Gastroesophageal sphincter (tissue), 4 donors: Measurements from ENCODE around the gene MUC20. TPM values are rescaled to one million over a fixed set of nuclear protein-coding genes. Genes with fewer than 3 reads are reported as not detected.
"Not testable (repeated sequence)": the region's sequence is repeated elsewhere in the genome, so short reads cannot be mapped to it uniquely, and the experiment has no call there.

Experiments used
- ATAC-seq: fragments of 150-250 bp; one replicate; pipeline ENCODE4 v1.9.1; 2016; ENCODE audit warnings: mild to moderate bottlenecking, moderate library complexity
- H3K27ac ChIP-seq, 4 donors: fragments of 200-600 bp; sonication (generic) in 3 of 4; 1 replicate in 3 of 4; 2 replicates in 1 of 4; pipeline ENCODE4 v1.5.1; 2016 to 2019
- H3K27me3 ChIP-seq: fragments of 200-600 bp; sonication (generic); one replicate; pipeline ENCODE4 v1.5.1; 2019
- H3K36me3 ChIP-seq, 2 donors: fragments of 200-600 bp; sonication (generic); one replicate each; pipeline ENCODE4 v1.5.1; 2019; ENCODE audit warnings: control low read depth in 1 of 2
- H3K4me1 ChIP-seq, 3 donors: fragments of 200-600 bp; sonication (generic); 1 replicate in 2 of 3; 2 replicates in 1 of 3; pipeline ENCODE4 v1.5.1; 2016 to 2019; ENCODE audit warnings: control low read depth in 2 of 3
- H3K4me3 ChIP-seq, 2 donors: fragments of 200-600 bp; sonication (generic); one replicate each; pipeline ENCODE4 v1.5.1; 2019; ENCODE audit warnings: mild to moderate bottlenecking in 1 of 2, moderate library complexity in 1 of 2
- H3K9me3 ChIP-seq, 3 donors: fragments of 200-600 bp; sonication (generic); one replicate each; pipeline ENCODE4 v1.5.1; 2017 to 2019; ENCODE audit warnings: control low read depth in 2 of 3
- WGBS, 2 donors: methylation state at CpG; one replicate each; pipeline ENCODE4 v1.1.5; 2018; ENCODE audit warnings: low coverage in 1 of 2; 5-methylcytosine and 5-hydroxymethylcytosine counted together
- total RNA-seq, 4 donors: library from RNA; depleted of rRNA; stranded (reverse); fragments of >200 nt; gene quantifications; one replicate each; pipeline ENCODE4 v1.1.0, GENCODE V29; 2016

Gene MUC20, protein sequence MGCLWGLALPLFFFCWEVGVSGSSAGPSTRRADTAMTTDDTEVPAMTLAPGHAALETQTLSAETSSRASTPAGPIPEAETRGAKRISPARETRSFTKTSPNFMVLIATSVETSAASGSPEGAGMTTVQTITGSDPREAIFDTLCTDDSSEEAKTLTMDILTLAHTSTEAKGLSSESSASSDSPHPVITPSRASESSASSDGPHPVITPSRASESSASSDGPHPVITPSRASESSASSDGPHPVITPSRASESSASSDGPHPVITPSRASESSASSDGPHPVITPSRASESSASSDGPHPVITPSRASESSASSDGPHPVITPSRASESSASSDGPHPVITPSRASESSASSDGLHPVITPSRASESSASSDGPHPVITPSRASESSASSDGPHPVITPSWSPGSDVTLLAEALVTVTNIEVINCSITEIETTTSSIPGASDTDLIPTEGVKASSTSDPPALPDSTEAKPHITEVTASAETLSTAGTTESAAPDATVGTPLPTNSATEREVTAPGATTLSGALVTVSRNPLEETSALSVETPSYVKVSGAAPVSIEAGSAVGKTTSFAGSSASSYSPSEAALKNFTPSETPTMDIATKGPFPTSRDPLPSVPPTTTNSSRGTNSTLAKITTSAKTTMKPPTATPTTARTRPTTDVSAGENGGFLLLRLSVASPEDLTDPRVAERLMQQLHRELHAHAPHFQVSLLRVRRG
- 1 to 10 TPM; 2.0 to 7.7 (median 4.8) TPM for total RNA-seq

DNA sequence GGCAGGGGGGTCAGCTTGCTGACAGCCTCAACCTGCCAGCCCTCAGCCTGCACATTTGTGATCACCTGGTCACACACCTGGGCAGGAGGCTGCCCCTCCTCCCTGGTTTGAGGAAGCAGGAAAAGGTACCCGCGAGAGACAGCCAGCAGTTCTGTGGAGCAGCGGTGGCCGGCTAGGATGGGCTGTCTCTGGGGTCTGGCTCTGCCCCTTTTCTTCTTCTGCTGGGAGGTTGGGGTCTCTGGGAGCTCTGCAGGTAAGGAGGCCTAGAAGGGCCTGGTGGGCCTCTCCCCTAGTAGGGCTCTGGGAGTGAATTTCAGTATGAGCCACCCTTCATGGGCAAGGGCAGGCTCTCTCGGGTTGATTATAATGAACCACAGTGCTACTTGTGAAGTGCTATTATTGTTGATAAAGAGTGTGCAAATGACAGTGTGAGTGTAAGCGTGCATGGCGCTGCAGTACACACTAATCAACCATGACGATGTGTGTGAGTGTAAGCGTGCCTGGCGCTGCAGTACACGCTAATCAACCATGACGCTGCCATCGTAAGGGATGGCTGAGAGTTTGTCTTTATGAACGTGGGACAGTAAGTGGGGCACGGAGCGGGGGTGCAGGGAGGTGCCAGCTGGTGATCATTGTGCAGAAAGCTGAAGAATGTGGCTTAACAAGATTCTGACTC lies at the start of gene MUC20:
TSS of gene MUC20 (plus strand) at position 148 of the 676 bp plus-strand sequence. CDS start at position 178, 30 bp downstream.
- not testable (repeated sequence) for H3K36me3 ChIP-seq, H3K27ac ChIP-seq, ATAC-seq, H3K27me3 ChIP-seq, H3K4me1 ChIP-seq, H3K4me3 ChIP-seq, H3K9me3 ChIP-seq
- 69% methylated on average over 2 of the region's 16 CpGs; no CpG with 5 or more reads in 1 of the 2 donors for WGBS, 2 donors

DNA sequence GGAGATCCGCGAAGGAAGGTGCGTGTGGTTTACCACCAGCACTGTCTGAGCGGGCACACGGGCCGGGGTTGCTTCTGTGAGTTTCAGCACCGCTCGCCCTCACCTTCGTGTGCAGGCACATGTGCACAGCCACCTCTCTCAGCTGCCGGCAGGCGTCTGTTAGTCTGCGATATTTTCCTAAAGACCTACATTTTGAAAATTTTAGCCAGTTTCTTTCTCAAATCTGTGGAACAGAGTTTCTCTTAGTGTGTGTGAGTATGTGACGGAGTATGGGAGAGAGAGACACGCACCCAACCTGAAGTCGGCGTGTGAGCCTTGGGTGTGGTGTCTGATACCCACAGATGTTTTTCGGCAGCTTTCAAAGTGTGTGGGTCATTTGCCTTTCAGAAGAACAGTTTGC lies 49.5 kb upstream of the MUC20 start:
- ATAC-seq, H3K9me3 ChIP-seq, H3K27me3 ChIP-seq, H3K27ac ChIP-seq, H3K4me1 ChIP-seq, H3K4me3 ChIP-seq: not testable (repeated sequence)
- WGBS, 2 donors: no CpG with 5 or more reads among the region's 17 CpGs
- peaks cover 4 to 87% of the 10 kb centered on the region in 2 donors for H3K36me3 ChIP-seq

DNA sequence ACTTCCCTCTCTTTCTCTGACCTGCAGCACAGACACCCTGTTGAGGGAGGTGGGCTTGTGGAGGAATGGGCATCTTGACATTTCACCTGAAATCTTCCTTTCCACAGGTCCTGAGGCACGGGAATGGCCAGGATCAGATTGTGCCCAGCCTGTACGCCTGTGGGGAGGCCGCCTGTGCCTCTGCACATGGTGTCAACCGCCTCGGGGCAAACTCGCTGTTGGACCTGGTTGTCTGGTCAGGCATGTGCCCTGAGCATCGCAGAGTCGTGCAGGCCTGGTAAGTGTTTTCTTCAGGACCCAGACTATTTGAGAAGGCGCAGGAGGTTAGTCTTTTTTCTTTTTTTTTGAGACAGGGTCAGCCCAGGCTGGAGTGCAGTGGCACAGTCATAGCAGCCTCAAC lies 47.1 kb upstream of the MUC20 start:
- ATAC-seq, H3K9me3 ChIP-seq, H3K27ac ChIP-seq, H3K4me3 ChIP-seq, H3K4me1 ChIP-seq, H3K27me3 ChIP-seq: not testable (repeated sequence)
- peaks cover 4 to 99% of the 10 kb centered on the region in 2 donors for H3K36me3 ChIP-seq
- 86% methylated on average over 1 of the region's 9 CpGs; no CpG with 5 or more reads in 1 of the 2 donors for WGBS, 2 donors

DNA sequence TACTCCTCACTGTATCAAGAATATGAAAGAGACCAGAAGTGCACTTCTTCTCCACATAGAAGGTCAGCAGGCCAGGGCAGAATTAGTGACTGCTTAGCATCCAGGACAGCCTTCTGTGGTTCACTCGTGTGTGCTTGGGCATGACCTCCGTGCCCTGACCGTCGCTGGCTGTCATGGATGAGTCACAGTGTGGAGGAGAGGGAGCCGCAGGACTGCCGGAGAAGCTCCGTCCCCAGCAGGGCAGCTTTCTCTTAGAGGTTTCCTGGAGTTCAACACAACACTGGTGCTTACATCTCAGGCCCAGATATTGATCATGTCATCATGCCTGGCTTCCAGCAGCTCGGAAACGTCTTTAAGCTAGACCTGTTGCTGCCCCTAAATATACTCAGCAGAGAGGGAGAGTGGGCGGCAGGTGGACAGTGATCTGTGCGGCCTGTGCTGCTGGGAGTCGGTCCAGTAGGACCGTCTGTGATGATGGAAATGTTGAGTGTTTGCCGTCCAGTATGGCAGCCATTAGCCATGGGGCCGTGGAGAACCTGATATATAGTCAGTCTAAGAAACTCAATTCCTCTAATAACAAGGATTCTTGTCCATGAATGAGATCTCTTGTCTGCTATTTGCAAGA lies 42.3 kb upstream of the MUC20 start:
- ATAC-seq, H3K9me3 ChIP-seq, H3K4me3 ChIP-seq, H3K4me1 ChIP-seq, H3K27me3 ChIP-seq, H3K27ac ChIP-seq: not testable (repeated sequence)
- 74 to 79% methylated on average over 3 to 7 of the region's 15 CpGs for WGBS, 2 donors
- H3K36me3 ChIP-seq: peaks cover 4 to 87% of the 10 kb centered on the region in 2 donors

DNA sequence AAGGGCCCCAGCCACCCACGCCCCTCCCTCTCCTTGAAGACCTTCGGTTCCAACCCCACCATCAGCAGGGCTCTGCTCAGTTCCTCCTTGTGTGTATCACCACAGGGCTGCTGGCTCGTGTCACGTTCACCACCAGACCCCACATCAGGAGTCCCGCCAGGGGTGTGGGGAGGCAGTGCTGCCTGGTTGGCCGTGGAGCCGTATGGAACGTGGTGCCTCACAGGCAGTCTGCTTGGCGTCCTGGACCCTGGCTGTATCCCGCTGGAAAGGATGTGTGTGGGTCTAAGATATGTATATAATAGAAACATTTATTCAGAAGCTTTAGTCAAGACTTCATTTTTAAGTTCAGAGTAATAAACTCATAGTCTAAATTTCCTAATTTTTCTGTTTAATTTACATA lies 40.1 kb upstream of the MUC20 start:
- not testable (repeated sequence) for ATAC-seq, H3K9me3 ChIP-seq, H3K27me3 ChIP-seq, H3K4me3 ChIP-seq, H3K4me1 ChIP-seq, H3K27ac ChIP-seq
- peaks cover 0 to 84% of the 10 kb centered on the region in 2 donors for H3K36me3 ChIP-seq
- WGBS, 2 donors: 100% methylated on average over 1 of the region's 10 CpGs; no CpG with 5 or more reads in 1 of the 2 donors

DNA sequence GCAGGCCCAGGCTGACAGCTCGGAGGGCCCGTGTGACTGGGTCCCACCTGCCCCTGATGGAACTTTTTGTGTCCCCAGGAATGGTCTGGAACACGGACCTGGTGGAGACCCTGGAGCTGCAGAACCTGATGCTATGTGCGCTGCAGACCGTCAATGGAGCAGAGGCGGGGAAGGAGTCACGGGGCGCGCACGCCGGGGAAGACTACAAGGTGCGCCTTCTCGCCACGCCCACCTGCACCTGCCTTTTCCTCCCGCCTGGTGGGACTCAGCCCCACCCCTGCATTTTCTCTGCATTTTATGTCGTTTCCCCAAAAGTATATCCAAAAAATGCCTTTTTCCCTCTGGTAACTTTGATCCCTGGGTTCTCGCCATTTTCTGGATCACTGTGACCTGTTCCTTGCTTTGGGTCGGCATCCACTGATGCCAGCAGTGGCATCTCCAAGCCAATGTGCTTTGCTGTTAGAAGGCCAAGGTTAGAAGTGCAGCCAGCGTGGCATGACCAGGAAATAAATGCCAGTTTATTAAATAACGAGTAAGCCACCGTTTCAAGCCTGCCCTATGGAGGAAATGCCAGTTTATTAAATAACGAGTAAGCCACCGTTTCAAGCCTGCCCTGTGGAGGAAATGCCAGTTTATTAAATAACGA lies 39.2 kb upstream of the MUC20 start:
- H3K27ac ChIP-seq, H3K4me3 ChIP-seq, H3K4me1 ChIP-seq, H3K9me3 ChIP-seq, H3K27me3 ChIP-seq, ATAC-seq: not testable (repeated sequence)
- 74 to 89% methylated on average over 3 to 5 of the region's 24 CpGs for WGBS, 2 donors
- peaks cover 0 to 84% of the 10 kb centered on the region in 2 donors for H3K36me3 ChIP-seq

DNA sequence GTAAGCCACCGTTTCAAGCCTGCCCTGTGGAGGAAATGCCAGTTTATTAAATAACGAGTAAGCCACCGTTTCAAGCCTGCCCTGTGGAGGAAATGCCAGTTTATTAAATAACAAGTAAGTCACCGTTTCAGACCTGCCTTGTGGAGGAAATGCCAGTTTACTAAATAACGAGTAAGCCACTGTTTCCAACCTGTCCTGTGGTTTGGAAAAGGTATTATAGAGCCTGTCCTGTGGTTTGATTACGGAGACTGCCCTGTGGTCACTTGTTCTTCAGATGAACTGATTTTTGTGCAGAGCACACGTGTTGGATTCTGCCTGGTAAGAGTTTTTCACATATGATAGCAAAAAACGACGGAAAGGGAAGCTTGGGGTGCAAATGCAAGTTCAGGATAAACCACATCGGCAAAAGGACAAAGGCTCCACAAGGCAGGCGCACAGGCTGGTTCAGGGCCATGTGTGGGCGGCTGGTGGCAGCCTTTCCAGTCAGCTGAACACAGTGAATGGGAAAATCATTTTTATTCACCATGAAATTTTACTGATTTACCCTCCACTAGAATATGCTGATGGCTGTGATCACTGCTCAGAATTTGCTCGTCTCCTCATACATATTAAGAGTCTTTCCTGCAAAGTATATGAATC lies 38.6 kb upstream of the MUC20 start:
- H3K9me3 ChIP-seq, H3K27ac ChIP-seq, H3K4me1 ChIP-seq, H3K27me3 ChIP-seq, H3K4me3 ChIP-seq, ATAC-seq: not testable (repeated sequence)
- H3K36me3 ChIP-seq: peaks cover 0 to 78% of the 10 kb centered on the region in 2 donors
- WGBS, 2 donors: 75% methylated on average over 8 to 12 of the region's 13 CpGs

DNA sequence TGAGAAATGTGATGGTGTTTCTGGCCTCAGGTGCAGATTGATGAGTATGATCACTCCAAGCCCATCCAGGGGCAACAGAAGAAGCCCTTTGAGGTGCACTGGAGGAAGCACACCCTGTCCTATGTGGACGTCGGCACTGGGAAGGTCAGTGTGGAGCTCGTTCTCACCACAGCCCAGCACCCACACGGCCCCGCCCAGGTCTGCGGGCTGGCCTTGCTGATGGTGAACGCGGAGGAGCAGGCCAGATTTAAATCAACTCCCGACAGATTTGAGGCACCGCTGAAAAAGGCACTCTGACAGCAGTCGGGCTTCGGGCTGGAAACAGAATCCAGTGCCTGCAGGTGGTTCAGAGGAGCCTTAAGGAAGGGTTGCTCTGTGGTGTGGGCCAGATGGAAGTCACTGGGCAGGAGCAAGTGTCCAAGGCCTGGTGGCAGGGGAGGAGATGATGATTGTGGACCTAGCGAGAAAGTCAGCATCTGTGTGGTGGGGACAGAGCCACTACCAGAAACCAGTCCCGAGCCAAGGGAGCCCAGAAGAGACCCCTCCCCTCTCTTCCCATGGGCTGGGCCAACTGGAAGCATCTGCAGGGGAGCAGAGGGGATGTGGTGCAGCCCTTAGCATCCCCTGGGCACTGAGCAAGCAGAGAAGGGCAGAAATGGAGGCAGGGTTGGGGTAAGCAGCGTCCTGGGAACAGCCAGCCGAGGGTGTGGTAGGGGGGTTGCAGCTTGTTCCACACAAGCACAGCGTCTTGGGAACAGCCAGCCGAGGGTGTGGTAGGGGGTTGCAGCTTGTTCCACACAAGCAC lies 36.9 kb upstream of the MUC20 start:
- 88 to 94% methylated on average over 12 of the region's 18 CpGs for WGBS, 2 donors
- H3K9me3 ChIP-seq, ATAC-seq, H3K27ac ChIP-seq, H3K27me3 ChIP-seq, H3K4me3 ChIP-seq: not testable (repeated sequence)
- Histone ChIP-seq H3K4me1 (peaks cover 0 to 17% (median under 1%) of the 10 kb centered on the region in 3 donors), H3K36me3 (peaks cover 0 to 70% of the 10 kb centered on the region in 2 donors)

DNA sequence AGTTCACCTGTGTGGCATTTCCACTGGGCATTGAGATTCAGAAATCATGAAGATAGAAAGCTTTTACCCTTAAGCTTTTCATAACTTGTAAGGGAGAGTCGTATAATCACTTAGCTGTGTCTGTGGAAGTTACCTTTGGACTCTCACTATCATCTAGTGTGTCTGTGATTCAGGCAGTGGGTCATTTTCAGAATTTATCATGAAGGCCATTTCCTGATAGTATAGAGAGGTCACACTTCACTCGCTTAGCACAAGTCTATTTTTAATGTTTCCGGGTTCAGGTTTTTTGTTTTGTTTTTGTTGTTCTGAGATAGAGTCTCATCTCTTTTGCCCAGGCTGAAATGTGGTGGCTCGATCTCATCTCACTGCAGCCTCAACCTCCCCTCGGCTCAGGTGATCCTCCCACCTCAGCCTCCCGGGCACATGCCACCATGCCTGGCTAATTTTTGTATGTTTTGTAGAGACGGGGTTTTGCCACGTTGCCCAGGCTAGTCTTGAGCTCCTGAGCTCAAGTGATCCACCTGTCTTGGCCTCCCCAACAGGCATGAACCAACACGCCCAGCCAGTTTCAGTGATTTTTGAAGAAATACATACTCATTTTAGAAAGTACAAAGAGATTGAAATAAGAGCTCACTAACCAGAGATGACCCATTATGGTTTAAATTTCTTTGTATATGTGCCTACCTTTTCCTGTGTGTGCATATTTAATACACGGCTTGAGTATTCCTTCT lies 36.1 kb upstream of the MUC20 start:
- ATAC-seq, H3K9me3 ChIP-seq, H3K27ac ChIP-seq, H3K4me3 ChIP-seq, H3K27me3 ChIP-seq: not testable (repeated sequence)
- H3K36me3 ChIP-seq: peaks cover 0 to 72% of the 10 kb centered on the region in 2 donors
- 77 to 80% methylated on average over 4 to 6 of the region's 10 CpGs for WGBS, 2 donors
- H3K4me1 ChIP-seq: peaks cover 0 to 25% (median 3%) of the 10 kb centered on the region in 3 donors

DNA sequence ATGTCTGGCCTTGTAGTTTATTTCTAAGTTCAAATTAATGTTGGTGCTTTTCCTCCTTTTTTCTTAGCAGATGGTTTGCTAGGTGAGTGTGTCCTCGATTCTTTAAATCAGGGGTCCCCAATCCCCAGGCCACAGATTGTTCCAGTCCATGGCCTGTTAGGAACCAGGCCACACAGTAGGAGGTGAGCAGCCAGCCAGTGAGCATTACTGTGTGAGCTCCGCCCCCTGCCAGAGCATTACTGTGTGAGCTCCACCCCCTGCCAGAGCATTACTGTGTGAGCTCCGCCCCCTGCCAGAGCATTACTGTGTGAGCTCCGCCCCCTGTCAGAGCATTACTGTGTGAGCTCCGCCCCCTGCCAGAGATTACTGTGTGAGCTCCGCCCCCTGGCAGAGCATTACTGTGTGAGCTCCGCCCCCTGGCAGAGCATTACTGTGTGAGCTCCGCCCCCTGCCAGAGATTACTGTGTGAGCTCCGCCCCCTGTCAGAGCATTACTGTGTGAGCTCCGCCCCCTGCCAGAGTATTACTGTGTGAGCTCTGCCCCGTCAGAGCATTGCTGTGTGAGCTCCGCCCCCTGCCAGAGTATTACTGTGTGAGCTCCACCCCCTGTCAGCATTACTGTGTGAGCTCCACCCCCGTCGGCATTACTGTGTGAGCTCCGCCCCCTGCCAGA lies 34.1 kb upstream of the MUC20 start:
- H3K9me3 ChIP-seq, H3K27me3 ChIP-seq, ATAC-seq, H3K4me3 ChIP-seq: not testable (repeated sequence)
- Histone ChIP-seq H3K4me1 (peaks cover 0 to 26% (median 3%) of the 10 kb centered on the region in 3 donors), H3K27ac (peak overlapping the region in 3 of 4 donors; percentile 73 to 75 (median 74)), H3K36me3 (peaks cover 0 to 74% of the 10 kb centered on the region in 2 donors)
- 89 to 100% methylated on average over 1 to 2 of the region's 15 CpGs for WGBS, 2 donors
